IPS DF 4.7 (cell line): ENCODE measurements around the gene NPR2.

Source experiments
- DNase-seq: peaks from one replicate; pipeline ENCODE4 v3.0.0-alpha.2; 2013; ENCODE audit warnings: low spot score; ENCODE audit errors: extremely low read depth

Gene NPR2

DNA sequence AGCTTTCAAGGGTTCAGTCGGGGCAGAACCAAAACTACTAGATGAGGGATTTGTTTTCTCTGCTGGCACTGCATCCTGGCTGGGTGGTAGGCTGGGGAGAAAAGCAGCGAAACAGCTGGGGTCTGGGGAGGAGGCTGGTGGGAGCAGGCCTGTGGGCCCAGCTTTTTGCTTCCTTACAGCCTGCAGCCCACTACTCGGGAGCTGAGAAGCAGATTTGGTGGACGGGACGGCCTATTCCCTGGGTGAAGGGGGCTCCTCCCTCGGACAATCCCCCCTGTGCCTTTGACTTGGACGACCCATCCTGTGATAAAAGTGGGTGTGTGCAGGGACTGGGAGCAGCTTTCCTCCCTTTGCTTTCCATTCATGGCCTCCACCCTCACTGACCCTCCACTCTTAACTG is 9.1 kb downstream of the NPR2 start:
- no peak for DNase-seq

DNA sequence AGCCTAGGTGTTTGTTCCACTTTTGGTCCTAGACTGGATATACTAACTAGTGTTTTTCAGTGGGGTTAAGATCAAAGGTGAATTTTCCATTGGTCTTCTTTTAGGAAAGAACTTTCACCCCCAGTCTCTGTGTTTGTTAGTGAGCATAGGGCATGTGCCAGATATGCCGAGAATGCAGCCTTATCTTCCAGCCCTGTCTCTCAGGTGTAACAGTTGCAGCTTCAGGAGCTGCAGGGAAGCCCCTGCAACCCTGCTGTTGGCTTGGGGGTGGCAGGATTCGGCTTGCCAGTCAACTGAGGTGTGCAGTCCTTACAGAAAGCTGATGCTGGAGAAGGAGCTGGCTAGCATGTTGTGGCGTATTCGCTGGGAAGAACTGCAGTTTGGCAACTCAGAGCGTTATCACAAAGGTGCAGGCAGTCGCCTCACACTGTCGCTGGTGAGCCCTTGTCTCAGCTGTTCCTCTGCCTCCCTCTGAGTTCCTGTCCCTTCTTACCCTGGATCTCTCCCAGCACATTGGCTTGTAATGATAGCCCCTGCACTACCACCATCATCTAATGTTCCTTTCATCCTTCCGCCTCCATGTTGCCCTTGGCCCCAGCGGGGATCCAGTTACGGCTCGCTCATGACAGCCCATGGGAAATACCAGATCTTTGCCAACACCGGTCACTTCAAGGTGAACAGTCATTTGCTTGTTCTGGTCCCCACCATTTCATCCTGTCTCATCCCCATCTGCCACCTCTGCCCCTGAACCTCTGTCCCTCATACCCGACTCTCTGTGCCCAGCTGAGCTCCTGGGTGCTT is 10.1 kb downstream of the NPR2 start:
- DNase-seq, result no peak

DNA sequence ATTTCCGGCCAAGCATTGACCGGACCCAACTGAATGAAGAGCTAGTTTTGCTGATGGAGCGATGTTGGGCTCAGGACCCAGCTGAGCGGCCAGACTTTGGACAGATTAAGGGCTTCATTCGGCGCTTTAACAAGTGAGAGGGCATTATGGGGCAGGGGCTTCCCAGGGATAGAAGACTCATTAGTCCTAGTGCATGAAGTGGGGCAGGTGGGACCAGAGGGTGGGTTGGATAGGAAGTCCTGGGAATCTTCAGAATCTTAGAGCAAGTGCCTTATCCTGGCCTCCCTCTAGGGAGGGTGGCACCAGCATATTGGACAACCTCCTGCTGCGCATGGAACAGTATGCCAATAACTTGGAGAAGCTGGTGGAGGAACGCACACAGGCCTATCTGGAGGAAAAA is 14.7 kb downstream of the NPR2 start:
- no peak for DNase-seq

DNA sequence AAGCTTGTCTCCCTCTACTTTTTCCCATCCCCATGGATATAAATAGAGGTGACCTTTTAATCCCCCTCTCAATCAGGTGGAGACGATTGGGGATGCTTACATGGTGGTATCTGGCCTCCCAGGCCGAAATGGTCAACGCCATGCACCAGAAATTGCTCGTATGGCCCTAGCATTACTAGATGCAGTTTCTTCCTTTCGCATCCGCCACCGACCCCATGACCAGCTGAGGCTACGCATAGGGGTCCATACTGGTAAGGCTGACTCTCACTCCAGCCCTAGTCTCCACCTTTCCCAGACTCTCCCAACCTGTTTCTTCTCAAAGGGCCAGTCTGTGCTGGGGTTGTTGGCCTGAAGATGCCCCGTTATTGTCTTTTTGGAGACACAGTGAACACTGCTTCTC is 17.0 kb downstream of the NPR2 start:
- no peak for DNase-seq

DNA sequence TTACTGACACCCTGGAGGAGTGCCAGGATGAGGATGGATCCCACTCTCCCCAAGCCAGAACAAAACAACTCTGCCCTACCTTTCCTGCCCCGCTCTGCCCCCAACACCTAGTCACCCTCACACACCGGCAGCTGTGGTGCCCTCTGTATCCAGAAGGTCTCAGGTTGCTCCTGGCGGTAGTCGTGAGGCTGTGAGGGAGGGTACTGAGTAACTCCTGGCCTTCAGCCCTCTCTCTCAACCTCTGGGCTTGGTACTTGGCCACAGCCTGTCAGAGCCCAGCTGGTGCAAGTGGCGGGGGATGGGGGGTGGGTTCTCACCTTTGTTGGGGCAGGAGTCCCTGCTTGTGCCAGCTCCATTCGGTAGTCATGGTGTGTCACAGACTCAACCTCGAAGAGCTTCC is 18.7 kb downstream of the NPR2 start:
- DNase-seq, result no peak

DNA sequence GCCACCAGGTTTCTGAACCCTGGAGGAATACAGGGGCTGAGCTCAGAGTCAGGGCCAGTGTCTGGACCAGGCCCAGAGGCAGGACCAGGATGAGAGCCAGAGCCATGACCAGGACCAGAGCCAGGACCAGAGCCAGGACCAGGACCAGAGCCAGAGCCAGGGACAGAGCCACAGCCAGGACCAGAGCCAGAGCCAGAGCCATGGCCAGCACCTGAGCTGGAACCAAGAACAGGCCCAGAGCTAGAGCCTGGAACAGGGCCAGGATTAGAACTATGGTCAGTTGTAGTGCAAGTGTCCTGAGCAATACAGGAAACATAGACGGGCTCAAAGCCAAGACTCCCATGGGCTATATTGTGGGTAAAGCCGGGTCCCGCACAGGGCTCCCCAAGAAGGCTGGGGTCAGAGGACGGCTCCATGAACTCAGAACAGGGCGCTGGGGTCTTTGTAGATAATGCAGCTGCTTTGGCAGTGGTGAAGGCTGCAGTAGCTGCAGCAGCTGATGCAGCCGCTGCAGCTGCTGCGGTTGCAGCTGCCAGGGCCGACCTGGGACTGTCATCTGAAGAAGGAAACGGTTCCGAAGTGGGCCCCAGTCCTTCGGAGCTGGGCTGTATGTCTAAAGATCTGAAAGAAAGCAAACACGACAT is 20.1 kb downstream of the NPR2 start:
- no peak for DNase-seq

DNA sequence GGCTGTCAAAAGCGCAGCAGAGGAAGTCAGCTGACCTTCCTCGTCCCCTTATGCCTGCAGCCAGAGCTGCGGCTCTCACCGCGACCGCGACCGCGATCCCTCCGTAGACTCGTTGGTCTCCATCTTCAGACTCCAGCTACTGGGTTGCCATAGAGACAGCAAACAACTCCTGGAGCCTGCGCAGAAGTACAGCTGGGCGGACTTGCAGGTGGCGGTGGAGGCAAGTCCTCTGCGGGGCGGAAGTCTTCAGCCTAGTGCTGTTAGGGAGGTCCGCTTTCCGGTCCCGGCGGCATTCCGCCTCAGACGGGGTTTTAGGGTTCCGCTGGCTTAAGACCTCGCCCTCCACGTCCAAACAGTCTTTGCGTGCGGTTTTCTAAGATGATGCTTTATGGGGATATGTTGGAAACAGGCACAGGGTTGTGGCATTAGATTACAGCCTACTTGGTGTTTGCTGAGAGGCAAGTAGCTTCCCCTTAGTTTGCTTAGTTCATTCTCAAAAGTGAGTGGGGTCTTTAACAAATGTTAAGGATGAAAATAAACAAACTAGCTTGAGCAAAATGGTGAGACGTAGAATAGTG is 20.7 kb downstream of the NPR2 start, which contains the start of gene SPAG8:
Gene SPAG8, minus strand, starts transcription at position 238 of the 578 bp plus-strand sequence. Its CDS starts 115 bp downstream, at position 123.
- peak; percentile 94 for DNase-seq

DNA sequence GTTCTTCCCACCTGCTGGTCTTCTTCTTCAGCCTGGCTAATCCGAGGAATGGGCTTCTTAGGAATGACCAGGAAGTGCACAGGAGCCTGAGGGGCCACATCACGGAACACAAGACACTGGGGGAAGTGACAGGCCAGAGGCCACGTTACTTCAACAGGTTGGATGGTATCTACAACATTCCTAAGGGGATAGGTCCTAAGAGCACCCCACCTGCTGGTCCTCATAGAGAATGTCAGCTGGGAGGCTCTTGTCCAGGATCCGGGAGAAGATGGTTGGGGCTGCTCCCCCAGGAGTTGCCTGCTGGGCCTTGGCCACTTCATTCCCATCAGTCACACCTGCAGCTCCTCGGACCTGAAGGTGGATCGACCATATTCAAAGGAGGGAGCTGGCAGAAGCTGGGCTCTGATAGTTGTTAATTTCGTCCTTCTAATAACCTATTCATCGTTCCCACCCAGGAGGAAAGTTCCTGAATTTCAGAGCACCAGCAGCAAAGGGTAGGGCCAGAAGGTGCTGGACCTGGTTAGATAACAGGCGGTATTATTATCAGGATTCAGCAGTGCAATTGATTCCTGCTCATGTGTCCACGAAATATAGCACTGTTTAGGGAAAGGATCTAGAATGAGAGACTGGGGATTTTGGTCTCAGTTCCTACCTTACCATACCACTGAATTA is 22.2 kb downstream of the NPR2 start:
- DNase-seq, result no peak

DNA sequence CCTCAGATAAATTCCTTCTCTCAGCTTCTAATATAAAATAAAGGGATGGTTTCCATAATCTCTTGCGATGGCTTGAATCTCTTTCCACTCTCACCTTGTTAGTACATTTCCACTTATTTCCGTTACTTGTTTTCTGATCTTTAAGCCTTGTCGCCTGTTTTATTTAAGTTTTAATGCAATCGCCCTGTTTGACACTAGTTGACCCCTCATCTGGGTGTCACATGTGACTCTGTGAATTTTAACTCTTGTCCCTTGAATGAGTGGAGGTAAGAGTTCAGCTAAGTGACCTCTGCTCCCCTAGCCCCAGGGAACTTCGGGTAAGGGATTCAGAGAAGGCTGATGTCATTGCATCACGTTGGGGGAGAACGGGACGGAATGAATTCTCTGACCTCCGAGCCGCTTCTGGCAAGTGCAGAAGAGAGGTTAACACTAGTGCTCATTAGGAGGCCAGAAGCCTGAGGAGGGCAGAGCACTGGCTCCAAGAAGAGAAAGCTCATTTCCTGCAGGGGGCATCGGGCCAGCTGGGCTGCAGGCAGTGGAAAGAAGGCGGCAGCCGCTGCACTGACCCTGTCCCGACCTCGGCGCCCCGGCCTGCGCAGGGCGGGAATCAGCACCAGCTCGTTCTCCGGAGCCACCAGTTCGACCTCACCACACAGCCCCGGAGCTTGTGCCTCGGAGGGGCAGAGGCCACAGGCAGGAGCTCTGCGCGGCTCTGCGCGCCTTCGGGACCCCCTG is 22.9 kb downstream of the NPR2 start:
- no peak for DNase-seq

DNA sequence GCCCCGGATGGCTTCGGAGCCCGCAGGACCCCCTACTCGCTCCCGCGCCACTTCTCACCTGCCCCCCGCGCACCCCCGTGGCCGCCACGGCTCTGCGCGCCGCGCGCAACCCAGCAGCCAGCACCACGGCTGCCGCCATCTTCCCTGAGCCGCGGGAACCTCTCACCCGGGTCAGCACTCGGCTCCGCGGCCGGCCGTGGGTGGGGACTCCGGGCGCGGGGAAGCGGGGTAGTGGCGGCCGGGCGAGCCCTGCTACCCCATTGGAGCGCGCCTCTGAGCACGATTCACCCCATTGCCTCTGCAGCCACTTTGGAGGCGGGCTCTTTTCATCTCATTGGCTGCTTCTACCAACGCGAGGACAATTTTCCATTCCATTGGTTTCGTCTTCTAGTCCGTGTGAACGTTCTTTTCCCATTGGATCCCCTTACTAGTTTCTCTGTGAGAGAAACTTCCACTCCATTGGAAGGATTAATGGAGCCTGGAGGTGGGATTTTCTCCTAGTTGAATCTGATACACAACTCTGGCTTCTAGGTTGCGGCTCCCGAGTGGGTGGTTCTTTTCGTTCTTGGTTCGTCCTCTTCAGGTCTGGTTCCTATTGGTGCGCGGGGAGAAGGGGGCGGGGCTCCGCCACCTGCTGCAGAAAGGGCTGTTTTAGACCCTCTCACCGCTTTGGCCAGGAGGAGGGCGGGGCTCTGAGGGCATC is 23.6 kb downstream of the NPR2 start, which contains the start of gene HINT2:
Gene HINT2, minus strand, starts transcription at position 202 of the 703 bp plus-strand sequence. Its CDS starts 63 bp downstream, at position 139.
- DNase-seq, result no peak

DNA sequence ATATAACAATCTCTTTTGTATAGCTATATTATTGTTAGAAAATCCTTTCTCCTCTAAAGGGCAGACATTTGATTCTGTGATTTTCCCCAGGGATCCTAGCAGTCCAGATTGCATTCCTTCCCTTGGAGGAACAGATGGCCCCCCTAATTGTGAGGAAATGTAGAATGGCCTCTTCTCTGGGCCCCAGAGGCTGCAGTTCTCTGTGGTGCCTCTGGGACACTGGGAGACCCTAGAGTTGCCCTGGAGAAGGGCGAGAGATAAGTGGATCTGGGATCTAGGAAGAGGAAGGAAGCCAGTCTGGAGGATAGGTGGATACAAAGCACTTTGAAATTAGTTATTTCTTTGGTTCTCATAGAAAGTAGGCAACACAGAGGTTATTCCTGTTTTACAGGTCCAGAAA is 25.3 kb downstream of the NPR2 start:
- DNase-seq, result no peak

DNA sequence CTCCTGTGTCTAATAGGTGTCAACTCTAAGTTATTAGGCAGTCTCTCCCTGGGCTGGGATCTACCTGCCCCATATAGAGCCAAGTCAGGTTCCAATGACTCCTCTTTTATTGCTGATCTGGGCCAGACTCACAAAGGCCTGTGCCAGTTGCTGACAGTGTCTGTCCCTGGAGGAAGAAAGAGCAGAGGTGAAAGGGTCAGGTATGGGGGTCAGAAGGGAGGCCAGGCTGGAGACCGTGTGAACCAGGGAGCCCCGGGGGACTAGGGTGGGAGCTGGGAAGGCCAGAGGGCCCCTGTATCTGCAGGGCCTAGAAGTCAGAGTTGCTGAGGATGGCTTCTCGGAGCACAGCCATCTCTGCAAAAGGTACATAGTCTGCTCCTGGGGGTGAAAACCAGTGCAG is 26.9 kb downstream of the NPR2 start:
- no peak for DNase-seq

DNA sequence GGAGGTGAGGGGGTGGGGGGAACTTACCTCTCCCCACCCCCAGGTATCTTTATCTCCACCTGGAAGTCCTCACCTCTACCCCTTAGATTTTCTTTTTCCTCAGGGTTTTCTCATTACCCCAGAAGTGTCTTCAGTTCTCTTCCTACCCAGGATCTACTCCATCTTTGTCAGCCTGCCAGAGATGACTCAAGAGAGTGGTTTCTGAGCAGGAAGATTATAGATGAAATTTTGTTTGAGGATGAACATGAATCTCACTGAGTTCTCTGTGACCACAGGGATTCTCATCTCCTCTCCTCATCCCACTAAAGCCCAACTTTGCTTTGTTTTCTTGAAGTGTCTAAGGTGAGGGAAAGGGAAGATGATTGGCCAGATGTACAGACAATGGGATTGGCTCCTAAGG is 28.7 kb downstream of the NPR2 start:
- no peak for DNase-seq

DNA sequence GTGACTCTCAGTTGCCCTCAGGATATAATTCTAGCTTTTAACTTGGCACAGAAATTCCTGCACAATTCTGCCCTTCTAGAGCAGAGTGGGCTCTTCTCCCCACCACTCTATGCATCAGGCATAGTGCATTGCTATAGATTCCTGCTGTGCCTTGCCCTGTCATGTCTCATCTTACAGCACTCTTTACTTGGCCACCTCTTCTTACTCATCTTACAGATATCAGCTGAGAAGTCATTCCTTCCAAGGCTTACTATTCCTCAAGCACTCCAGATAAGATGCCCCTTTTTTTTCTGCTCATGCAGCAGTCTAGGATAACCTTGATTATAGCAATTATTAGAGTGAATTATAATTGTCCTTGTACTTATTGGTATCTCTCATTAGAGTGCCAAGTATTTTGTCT is 31.5 kb downstream of the NPR2 start:
- no peak for DNase-seq

DNA sequence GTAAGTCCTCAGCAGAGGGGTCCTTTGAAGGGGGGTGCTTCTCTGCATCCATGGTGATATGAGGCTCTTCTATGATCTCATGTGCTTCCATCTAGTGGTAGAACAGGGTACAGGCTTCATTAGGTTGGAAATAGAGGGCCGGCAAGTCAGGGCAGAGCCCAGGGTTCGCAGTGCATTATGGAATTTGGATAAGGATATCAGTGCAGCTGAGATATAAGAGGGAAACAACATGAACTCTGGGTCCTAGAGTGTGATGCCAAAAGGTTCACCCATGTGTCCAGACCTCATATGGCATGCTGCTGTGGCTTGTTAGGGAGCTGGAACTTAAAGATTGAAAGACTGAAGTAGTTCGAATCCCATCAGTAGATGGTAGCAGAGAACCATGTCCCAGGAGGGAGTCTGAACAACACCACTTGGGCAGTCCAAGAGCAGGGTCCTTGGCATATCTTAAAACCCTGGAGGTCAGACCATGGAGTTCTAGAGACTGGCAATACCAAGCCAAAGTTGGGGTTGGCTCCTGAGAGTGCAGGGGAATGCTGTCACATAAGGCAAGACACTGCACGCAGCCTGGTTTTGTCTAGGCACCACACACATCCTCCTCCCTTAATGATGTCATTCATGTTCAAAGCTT is 34.8 kb downstream of the NPR2 start:
- no peak for DNase-seq

DNA sequence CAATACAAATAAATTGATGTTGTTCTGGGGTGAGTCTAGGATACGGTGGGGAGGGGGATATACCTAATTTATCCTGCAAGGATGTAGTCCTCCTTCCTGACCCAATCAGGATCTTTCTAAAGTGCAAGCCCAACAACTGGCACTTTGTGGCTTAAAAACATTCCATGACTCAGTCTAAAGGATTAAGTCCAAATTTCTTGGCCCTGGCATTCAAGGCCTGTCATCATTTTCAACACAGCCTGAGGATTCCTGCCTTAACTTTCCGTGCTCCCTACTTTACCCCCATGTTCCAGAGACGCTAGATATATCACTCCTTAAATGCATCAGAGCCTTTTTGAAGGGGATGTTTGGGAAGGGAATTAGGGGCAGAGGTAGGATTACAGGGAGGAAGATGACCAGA is 36.1 kb downstream of the NPR2 start:
- no peak for DNase-seq

DNA sequence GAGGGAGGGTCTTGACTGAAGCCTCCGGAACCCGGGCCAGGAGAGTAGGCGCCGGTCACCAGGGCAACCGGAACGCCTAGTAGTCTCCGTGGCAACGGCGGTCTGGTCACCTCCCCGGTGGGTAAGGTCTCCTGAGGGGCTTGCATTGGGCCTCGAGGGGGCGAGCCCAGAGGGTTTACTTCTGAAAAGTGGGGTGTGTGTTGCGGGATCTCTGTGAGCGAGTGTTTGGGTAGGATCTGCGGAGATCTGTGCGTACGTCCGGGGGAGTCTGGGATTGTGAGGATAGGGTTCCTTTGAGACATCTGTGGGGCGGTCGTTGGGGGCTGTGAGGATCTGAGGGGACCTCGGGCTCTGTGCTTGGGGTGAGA is 37.3 kb downstream of the NPR2 start, which contains the start of gene FAM221B:
Gene FAM221B, minus strand, starts transcription at position 17 of the 368 bp plus-strand sequence. CDS start 2,571 bp downstream, outside the sequence.
- no peak for DNase-seq

DNA sequence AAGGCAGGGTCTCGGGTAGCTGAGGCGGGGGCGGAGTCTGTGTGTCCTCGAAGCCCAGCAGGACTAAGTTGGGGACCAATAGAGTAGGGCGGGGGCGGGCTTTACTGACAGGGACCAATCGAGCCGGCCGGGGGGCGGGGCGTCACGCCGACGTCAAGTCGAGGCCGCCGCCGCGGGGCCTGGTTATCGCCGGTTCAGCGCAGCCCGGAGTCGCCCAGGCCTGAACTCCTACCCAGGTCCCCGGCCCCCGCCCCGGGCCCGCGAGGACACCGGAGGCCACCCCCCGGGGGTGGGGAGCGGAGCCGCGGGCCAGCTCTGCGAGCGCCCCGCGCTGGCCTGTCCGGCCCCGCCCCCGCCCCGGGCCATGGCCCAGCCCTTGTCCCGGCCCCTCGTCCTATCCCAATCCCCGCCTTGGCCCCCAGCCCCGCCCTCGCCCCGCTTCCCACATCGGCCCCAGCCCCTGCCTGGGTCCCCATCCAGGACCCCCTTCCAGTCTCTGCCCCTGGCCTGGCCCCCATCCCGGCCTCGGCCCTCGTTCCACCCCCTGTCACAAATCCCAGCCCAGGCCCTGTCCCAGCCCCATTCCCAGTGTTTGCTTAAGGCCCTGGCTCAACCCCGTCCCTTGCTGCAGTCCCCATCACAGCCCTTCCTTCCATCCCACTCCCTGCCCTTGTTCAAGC is 37.8 kb downstream of the NPR2 start, which contains the start of gene TMEM8B:
Gene TMEM8B, plus strand, starts transcription at position 145 of the 680 bp plus-strand sequence. Its CDS starts 220 bp downstream, at position 365.
- DNase-seq, result no peak

DNA sequence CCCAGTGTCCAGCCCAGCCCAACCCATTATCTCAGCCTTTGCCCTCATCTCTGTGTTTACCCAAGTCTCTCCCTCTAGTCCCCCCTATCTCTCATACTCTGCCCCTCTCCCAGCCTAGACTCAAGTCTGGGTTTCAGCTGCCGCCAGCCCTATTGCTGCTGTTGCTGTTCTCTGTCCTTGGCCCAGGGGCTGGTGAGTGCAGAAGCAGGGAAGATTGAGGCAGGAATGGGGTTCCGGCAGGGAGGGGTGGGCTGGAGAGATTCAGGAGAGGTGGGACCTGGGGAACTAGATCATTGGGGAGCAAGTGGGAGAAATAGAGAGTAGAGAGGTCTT is 38.3 kb downstream of the NPR2 start:
- no peak for DNase-seq
